Daoy (cell line): ENCODE results near the gene CYP24A1. TPM values are rescaled to one million over a fixed set of nuclear protein-coding genes. Genes with fewer than 3 reads are reported as not detected.
A peak's percentile ranks its signal among the peaks of the same experiment; 100 is the strongest.

Experiments used
- DNase-seq: peaks from one replicate; pipeline ENCODE4 v3.0.0-alpha.2; 2015; ENCODE audit warnings: low read depth
- total RNA-seq: library from RNA; depleted of rRNA; stranded (reverse); fragments of >200 nt; shearing (Covaris generic); gene quantifications from 2 replicates; pipeline ENCODE4 v1.2.3, GENCODE V29; 2014; rRNA removed

The CYP24A1 gene
- 0.46 and 1.0 TPM in 2 replicates for total RNA-seq

- DNase-seq, result peak; percentile 21
Observed at GRCh38 chr20:54173653-54174456, at the start of gene CYP24A1. Gene CYP24A1, minus strand, starts transcription at chr20:54173986. Its CDS starts 407 bp downstream, at chr20:54173579.

- no peak for DNase-seq
Observed at GRCh38 chr20:54223285-54223684, 49.5 kb upstream of the CYP24A1 start.

GRCh38 chr20:54221996-54222890 lies 48.5 kb upstream of the CYP24A1 start:
- no peak for DNase-seq

GRCh38 chr20:54221353-54221752 lies 47.6 kb upstream of the CYP24A1 start:
- DNase-seq, result no peak

GRCh38 chr20:54220722-54221121 lies 46.9 kb upstream of the CYP24A1 start:
- DNase-seq, result no peak

GRCh38 chr20:54219751-54220426 lies 46.1 kb upstream of the CYP24A1 start:
- DNase-seq, result peak; percentile 28

- DNase-seq, result no peak
Observed at GRCh38 chr20:54218470-54218869, 44.7 kb upstream of the CYP24A1 start.

GRCh38 chr20:54217762-54218161 lies 44.0 kb upstream of the CYP24A1 start:
- no peak for DNase-seq

GRCh38 chr20:54215157-54215789 lies 41.5 kb upstream of the CYP24A1 start:
- DNase-seq, result no peak

- no peak for DNase-seq
Observed at GRCh38 chr20:54214566-54214965, 40.8 kb upstream of the CYP24A1 start.

GRCh38 chr20:54212871-54213270 lies 39.1 kb upstream of the CYP24A1 start:
- no peak for DNase-seq

- peak; percentile 20 for DNase-seq
Observed at GRCh38 chr20:54212226-54212625, 38.4 kb upstream of the CYP24A1 start.

GRCh38 chr20:54209216-54209813 lies 35.5 kb upstream of the CYP24A1 start:
- no peak for DNase-seq

GRCh38 chr20:54208548-54209176 lies 34.9 kb upstream of the CYP24A1 start:
- peak; percentile 32 for DNase-seq

- DNase-seq, result peak; percentile 86
Observed at GRCh38 chr20:54207743-54208547, 34.2 kb upstream of the CYP24A1 start, which contains the start of gene PFDN4. Gene PFDN4, plus strand, starts transcription at chr20:54208087. Its CDS starts 14 bp downstream, at chr20:54208101.

- DNase-seq, result no peak
Observed at GRCh38 chr20:54207053-54207742, 33.4 kb upstream of the CYP24A1 start.

- DNase-seq, result no peak
Observed at GRCh38 chr20:54205450-54205849, 31.7 kb upstream of the CYP24A1 start.

GRCh38 chr20:54204481-54204880 lies 30.7 kb upstream of the CYP24A1 start:
- DNase-seq, result no peak

GRCh38 chr20:54204063-54204462 lies 30.3 kb upstream of the CYP24A1 start:
- no peak for DNase-seq
